Breast epithelium (tissue), 4 donors: Measurements from ENCODE around the gene SLC30A1. TPM values are rescaled to one million over a fixed set of nuclear protein-coding genes. Genes with fewer than 3 reads are reported as not detected.
A peak's percentile ranks its signal among the peaks of the same experiment; 100 is the strongest.

Source experiments
- DNase-seq, 2 donors: peaks; one replicate each; pipeline ENCODE4 v3.0.0-alpha.2; 2019; ENCODE audit warnings: low spot score in 2 of 2
- H3K27ac ChIP-seq, 2 donors: fragments of 200-600 bp; sonication (generic) in 1 of 2; one replicate each; pipeline ENCODE4 v1.5.1; 2016 to 2019; ENCODE audit warnings: mild to moderate bottlenecking in 1 of 2
- H3K27me3 ChIP-seq, 2 donors: fragments of 200-600 bp; sonication (generic) in 1 of 2; one replicate each; pipeline versions ENCODE4 v1.5.1 to v1.6.0; 2017 to 2019; ENCODE audit warnings: control low read depth in 1 of 2, mild to moderate bottlenecking in 1 of 2
- H3K36me3 ChIP-seq: fragments of 200-600 bp; one replicate; pipeline ENCODE4 v1.5.1; 2019
- H3K4me1 ChIP-seq, 2 donors: fragments of 200-600 bp; sonication (generic); one replicate each; pipeline ENCODE4 v1.5.1; 2016 to 2019; ENCODE audit warnings: control low read depth in 1 of 2
- H3K4me3 ChIP-seq, 3 donors: fragments of 200-600 bp; sonication (generic); 1 replicate in 2 of 3; 2 replicates in 1 of 3; pipeline ENCODE4 v1.5.1; 2016 to 2019; ENCODE audit warnings: mild to moderate bottlenecking in 3 of 3, moderate library complexity in 2 of 3
- H3K9me3 ChIP-seq, 2 donors: fragments of 200-600 bp; sonication (generic) in 1 of 2; one replicate each; pipeline ENCODE4 v1.5.1; 2016 to 2019; ENCODE audit warnings: control low read depth in 1 of 2
- CTCF ChIP-seq, 3 donors: fragments of 450-650 bp; IDR thresholded peaks; one replicate each; pipeline ENCODE4 v1.5.1; 2016 to 2017; ENCODE audit warnings: antibody characterized with exemption in 3 of 3, mild to moderate bottlenecking in 3 of 3, moderate library complexity in 3 of 3
- POLR2A ChIP-seq: fragments of 450-650 bp; IDR thresholded peaks from one replicate; pipeline ENCODE4 v1.6.1; 2016; ENCODE audit warnings: antibody characterized with exemption, mild to moderate bottlenecking, moderate library complexity
- POLR2AphosphoS5 ChIP-seq, 3 donors: sonication (generic); formaldehyde crosslinking; IDR thresholded peaks; one replicate each; pipeline ENCODE4 v1.6.1; 2017; ENCODE audit warnings: antibody characterized with exemption in 3 of 3
- intact Hi-C: fragments of 100-400 bp; cut with DNase I; formaldehyde crosslinking; loops from one replicate; pipeline ENCODE4 v1.15.1; 2023; ENCODE audit warnings: low total_unique reads
- total RNA-seq, 3 donors: library from RNA; depleted of rRNA; stranded (reverse); fragments of >200 nt; gene quantifications; one replicate each; pipeline ENCODE4 v1.1.0, GENCODE V29; 2016

The SLC30A1 gene
- total RNA-seq, 3 donors from 2014 or later, result 16.1 to 21.2 (median 16.3) TPM

GRCh38 chr1:211616231-211616964, 37.4 kb upstream of the SLC30A1 start:
- no peak overlapping the region for H3K4me3 ChIP-seq
- peak overlapping the region; percentile 62 to 80 for H3K27ac ChIP-seq
- TF ChIP-seq CTCF (IDR thresholded peaks at IDR 0.05) (no peak), POLR2AphosphoS5 (IDR thresholded peaks at IDR 0.05) (no peak), POLR2A (no peak)
- no peaks in the 10 kb centered on the region for H3K27me3 ChIP-seq
- no peaks in the 10 kb centered on the region for H3K9me3 ChIP-seq
- H3K4me1 ChIP-seq, result peaks cover 0 to 8% of the 10 kb centered on the region in 2 donors
- H3K36me3 ChIP-seq, result no peaks in the 10 kb centered on the region
- peak in 1 of 2 donors; percentile 65 for DNase-seq
- intact Hi-C loops, result no loop called here

- no peak for DNase-seq
- no peak overlapping the region for H3K4me3 ChIP-seq
- no peaks in the 10 kb centered on the region for H3K9me3 ChIP-seq
- TF ChIP-seq POLR2A (no peak), CTCF (IDR thresholded peaks at IDR 0.05) (no peak), POLR2AphosphoS5 (IDR thresholded peaks at IDR 0.05) (no peak)
- no peak overlapping the region for H3K27ac ChIP-seq
- H3K27me3 ChIP-seq, result no peaks in the 10 kb centered on the region
- intact Hi-C loops, result no loop called here
- H3K4me1 ChIP-seq, result peaks cover 0 to 8% of the 10 kb centered on the region in 2 donors
- no peaks in the 10 kb centered on the region for H3K36me3 ChIP-seq
These were observed 35.7 kb upstream of the SLC30A1 start for GRCh38 chr1:211614615-211615014.

GRCh38 chr1:211613951-211614350, 35.0 kb upstream of the SLC30A1 start:
- Histone ChIP-seq H3K36me3 (no peaks in the 10 kb centered on the region), H3K4me1 (peaks cover 0 to 8% of the 10 kb centered on the region in 2 donors), H3K4me3 (no peak overlapping the region), H3K27ac (no peak overlapping the region), H3K27me3 (no peaks in the 10 kb centered on the region), H3K9me3 (no peaks in the 10 kb centered on the region)
- TF ChIP-seq POLR2A (no peak), CTCF (IDR thresholded peaks at IDR 0.05) (no peak), POLR2AphosphoS5 (IDR thresholded peaks at IDR 0.05) (no peak)
- intact Hi-C loops, result no loop called here
- DNase-seq, result no peak

GRCh38 chr1:211613108-211613947, 34.4 kb upstream of the SLC30A1 start:
- peak in 1 of 2 donors; percentile 34 for DNase-seq
- peak overlapping the region in 1 of 2 donors; percentile 38 for H3K27ac ChIP-seq
- peaks cover 0 to 8% of the 10 kb centered on the region in 2 donors for H3K4me1 ChIP-seq
- no peaks in the 10 kb centered on the region for H3K9me3 ChIP-seq
- no peaks in the 10 kb centered on the region for H3K27me3 ChIP-seq
- intact Hi-C loops, result no loop called here
- no peaks in the 10 kb centered on the region for H3K36me3 ChIP-seq
- no peak overlapping the region for H3K4me3 ChIP-seq
- TF ChIP-seq CTCF (IDR thresholded peaks at IDR 0.05) (no peak), POLR2AphosphoS5 (IDR thresholded peaks at IDR 0.05) (peak in 1 of 3 donors; percentile 26), POLR2A (no peak)

GRCh38 chr1:211612786-211613107, 33.8 kb upstream of the SLC30A1 start:
- Histone ChIP-seq H3K27ac (peak overlapping the region in 1 of 2 donors; percentile 38), H3K4me3 (no peak overlapping the region), H3K9me3 (no peaks in the 10 kb centered on the region), H3K4me1 (peaks cover 0 to 8% of the 10 kb centered on the region in 2 donors), H3K27me3 (no peaks in the 10 kb centered on the region), H3K36me3 (no peaks in the 10 kb centered on the region)
- no peak for DNase-seq
- TF ChIP-seq POLR2AphosphoS5 (IDR thresholded peaks at IDR 0.05) (no peak), CTCF (IDR thresholded peaks at IDR 0.05) (no peak), POLR2A (no peak)
- intact Hi-C loops, result no loop called here
